Measurements from ENCODE around the gene MAMDC2.

Gene MAMDC2, protein sequence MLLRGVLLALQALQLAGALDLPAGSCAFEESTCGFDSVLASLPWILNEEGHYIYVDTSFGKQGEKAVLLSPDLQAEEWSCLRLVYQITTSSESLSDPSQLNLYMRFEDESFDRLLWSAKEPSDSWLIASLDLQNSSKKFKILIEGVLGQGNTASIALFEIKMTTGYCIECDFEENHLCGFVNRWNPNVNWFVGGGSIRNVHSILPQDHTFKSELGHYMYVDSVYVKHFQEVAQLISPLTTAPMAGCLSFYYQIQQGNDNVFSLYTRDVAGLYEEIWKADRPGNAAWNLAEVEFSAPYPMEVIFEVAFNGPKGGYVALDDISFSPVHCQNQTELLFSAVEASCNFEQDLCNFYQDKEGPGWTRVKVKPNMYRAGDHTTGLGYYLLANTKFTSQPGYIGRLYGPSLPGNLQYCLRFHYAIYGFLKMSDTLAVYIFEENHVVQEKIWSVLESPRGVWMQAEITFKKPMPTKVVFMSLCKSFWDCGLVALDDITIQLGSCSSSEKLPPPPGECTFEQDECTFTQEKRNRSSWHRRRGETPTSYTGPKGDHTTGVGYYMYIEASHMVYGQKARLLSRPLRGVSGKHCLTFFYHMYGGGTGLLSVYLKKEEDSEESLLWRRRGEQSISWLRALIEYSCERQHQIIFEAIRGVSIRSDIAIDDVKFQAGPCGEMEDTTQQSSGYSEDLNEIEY

DNA sequence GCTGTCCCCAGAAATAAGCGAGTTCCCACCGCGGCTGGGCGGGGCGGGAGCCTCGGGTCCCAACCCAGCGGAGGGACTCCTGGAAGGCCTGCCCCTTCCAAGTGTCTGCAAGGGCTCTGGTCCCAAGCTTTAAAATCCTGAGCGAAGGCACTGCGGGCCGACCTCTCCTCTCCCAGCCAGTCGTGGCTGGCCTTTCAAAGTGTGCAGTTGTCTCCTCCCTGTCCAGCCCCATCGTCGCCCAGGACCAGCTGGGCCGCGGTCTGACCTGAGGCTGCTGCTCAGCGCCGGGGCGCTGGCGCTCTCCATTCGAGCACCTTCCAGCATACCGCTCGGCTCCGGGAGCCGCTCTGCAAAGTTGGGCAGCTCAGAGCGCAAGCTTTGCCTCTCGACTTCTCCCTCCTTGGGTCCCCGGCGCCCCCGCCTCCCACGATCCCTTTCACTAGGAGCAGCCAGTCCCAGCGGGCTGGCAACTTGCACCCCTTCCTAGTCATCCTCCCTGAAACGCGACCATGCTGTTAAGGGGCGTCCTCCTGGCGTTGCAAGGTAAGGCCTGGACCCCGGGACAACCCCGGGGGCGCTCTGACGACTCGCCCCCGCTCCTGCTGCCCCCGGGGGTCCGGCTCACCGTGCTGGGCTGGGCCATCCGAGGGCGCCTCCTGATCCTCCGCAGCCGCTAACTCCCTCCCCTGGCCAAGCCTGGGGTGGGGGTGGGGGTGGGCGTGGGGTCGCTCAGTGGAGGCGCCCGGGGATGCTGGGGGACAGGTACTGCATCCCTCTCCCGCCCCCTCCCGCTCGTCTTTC, at the start of gene MAMDC2:
MAMDC2 (plus strand) TSS at position 160 of the 801 bp plus-strand sequence; CDS start at position 510, 350 bp downstream.
- DNase-seq: peak in 1 of 2 experiments; percentile 28

DNA sequence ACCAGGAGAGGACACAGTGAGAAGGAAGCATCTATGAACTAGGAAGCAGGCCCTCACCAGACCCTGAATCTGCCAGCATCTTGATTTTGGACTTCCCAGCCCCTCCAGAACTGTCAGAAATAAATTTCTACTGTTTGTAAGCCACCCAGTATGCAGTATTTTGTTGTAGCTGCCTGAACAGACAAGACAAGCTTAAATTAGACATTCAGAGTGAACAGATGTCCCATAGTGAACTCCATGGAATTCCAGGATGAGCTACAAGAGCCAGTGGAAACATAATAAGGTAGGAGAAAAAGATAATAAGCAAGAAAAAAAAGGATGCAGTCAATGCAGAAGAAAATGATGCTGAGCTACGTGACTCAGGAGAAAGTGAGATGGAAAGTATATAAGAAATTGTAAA, 47.8 kb upstream of the MAMDC2 start:
- no peak for DNase-seq

DNA sequence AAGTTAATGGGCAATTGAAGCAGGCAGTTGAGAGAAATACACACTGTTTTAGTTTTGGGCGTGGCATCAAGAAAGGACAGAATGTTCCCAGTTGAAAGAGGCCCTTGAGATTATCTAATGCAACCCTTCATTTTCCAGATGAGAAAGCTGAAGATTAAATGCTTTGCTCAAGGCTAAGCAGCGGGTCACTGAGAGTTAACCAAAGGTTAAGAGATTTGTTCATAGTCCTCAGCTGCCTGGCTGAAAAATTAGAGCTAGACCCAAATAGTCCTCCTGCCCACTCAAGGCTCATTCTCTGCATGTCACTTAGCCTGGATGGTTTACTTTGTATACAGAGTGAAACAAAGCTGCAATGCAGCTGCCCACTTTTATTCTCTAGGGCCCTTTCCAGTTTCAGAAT, 46.7 kb upstream of the MAMDC2 start:
- DNase-seq: no peak

DNA sequence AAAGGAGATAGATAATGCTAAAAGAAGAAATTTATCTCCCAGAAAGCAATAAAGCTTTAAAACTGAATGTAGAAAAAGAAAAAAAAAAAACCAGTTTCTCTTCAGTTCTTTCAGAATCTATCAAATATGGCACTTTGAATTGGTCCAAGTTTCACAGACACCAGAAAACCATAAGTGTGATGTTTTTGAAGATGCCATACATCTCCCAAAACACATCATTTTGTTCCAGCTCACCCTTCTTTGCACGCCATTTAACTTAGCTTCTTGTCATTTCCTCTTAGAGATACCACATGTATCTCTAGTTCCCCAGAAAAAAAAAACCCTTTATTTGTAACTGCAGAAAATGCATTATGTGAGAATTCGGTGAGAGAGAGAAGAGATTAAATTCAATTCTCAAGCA, 46.1 kb upstream of the MAMDC2 start:
- DNase-seq: no peak

DNA sequence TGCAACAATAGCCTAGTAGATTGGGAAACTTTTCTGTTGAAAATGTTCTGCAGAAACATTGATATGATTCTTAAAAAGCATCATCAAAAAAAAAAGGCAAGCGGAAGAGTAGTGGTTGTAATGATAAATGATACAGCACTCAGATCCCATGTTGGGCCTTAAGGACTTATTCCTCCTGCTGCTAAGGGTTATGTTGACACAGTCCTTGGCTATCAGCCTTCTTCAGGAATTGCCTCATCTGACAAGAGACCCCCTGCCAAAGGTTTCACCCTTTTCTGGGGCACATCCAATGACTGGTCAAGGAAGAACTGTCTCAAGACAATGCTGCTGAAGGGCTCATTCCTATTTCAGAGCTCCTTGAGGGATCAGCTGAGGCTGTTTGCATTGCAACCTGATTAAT, 44.3 kb upstream of the MAMDC2 start:
- DNase-seq: no peak

DNA sequence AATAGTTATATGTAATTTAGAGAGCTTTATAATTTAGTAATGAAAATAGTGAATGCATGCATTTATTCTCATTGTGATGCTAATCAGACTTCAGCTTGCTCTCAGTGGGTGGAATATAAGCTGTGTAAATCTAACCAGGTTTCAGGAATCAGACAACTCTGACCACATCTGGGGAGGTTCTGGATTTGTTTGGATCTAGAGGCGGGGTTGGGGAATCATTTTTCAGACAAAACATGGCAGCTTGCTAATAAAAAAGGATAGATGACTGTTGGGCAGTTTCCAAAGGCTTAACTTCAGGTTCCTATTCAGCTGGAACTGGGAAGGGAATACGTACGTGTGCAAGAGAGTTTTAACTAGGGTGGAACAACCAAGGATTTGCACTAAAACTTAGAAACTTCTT, 43.2 kb upstream of the MAMDC2 start:
- DNase-seq: no peak

DNA sequence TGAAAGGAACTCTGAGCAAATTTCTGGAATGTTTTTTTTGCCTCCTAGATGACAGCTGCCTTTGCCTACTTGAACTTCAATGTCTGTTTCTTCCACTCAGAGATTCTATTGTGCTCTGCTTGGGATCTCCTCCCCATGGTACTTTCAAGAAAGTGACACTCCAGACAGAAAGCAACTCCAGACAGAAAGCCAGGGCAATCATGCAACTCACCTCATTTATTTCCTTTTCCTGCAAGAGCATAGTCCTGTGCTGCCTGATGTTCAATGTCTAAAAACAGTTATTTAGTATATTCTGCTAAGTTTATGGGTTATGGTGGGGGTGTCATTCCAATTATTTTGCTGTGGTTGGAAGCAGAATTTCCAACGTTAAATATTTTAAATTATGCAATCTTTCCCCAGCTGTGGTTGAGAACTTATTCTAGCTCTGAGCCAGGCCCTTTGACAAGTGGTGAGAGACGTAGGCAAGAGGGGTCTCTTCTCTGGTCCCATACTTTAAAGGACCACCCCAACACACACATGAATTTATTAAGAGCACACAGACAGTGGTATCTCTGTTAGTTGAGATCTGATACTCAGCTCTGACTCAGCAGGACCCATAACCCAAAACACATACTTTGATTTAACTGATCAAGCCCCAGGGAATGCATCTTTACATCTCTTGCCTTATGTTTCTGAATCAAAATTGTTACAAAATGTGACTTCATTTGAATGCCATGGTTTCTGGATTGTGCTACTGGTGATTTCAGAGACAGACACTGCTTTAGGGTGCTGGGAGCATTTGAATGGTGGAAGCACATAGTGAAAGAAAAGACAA, 39.5 kb upstream of the MAMDC2 start:
- no peak for DNase-seq

DNA sequence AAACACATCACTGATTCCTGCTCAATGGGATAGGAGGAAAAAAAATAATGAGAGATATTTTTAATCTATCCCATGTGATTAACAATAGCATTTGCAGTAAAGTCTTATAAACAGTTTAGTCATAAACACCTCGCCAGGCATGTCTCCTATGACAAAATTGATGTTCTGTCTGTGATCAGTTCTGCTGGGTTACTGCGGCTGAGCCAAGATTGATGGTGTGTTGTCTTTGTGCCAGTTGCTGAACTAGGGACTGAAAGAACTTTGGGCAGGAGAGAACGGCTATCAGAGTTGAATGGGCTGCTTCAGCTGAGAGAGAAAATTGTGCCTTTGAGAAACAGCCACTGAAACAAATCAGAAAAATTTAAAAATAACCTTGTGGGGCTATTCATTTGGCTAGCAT, 37.3 kb upstream of the MAMDC2 start:
- no peak for DNase-seq

DNA sequence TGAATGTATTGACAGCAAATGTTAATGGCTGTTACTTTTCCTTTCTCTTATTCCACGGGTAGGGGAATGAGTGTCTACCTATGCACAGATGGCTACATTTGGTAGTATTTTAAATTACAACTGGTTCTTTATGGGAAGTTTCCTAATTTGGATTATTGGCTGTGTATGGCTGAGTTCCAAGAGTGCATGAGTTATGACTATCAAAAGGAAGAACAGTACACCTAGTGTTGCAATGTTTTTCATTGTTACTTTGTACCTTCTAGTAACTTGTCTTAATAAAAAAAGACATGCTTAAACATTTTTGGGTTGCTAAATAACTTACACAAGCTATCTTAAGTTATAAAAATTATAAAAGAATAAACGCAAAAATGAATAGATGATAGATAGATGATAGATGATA, 35.8 kb upstream of the MAMDC2 start:
- no peak for DNase-seq

DNA sequence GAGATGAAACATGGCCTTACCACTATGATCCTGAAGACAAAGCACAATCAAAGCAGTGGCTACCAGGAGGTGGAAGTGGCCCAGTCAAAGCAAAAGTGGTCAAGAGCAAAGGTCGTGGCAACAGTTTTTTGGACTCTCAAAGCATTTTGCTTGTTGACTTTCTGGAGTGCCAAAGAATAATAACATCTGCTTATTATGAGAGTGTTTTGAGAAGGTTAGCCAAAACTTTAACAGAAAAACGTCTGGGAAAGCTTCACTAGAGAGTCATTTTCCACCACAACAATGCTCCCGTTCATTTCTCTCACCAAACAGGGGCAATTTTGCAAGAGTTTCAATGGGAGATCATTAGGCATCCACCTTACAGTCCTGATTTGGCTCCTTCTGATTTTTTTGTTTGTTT, 33.6 kb upstream of the MAMDC2 start:
- DNase-seq: no peak

DNA sequence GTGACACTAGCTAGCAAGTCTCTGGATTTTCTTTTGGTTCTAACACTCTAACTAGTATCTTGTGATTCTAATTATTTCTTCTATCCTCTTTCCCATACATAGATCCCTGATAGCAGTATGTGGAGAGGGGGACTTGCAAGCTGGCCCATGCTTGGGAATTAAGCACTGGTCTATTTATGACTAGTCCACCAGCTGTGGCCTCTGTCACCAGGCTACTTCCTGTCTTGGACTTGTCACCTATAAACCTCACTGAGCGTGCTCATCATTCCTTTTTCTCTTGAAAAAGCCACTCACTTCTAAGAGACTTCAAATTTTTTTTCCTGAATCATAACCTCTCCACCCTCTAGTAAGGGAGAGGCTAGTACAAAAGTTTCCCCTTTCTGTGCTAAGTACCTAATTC, 32.3 kb upstream of the MAMDC2 start:
- no peak for DNase-seq

DNA sequence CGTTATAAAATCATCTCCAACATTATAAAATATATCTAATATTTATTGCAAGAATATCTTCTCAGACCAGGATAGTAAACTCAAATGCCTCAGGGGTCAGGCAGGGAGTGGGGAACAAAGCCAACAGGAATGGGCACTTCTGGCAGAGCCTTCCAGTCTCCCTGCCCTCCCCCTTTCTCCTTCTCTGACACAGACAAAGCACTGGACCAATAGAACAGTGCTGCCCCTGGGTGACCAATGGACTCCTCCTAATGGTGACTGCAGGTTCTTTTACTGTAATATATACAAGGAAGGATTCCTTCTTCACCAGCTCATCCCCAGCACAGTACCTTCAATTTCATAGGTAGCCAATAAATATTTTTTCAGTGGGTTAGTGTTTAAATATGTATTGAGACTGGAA, 31.1 kb upstream of the MAMDC2 start:
- no peak for DNase-seq

DNA sequence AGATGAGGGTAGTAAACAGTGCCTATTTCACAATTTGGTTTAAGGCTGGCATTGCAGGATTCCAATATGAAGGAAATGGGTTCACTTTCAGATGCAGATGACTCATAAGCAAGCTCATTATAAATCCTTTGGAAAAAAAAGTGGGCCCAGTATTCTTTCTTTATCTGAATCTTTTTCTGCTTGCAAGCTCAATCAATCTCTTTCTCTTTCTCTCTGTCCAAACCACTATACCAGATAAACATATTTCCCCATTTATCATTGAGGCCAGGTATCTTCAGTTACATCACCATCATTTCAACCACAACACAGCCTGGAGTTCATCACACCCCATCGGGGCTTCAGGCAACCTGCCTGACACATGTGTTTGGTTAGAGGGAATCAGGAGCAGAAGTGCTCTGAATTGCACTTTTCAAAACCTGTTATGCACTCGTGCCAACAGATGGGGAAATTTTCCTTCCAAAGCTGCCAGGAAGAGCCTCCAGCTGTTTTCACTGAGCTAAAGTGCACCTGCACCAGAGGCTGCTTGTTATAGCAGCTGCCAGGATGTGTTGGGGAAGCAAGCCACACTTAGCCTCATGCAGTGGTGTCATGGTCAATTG, 30.0 kb upstream of the MAMDC2 start:
- DNase-seq: no peak

DNA sequence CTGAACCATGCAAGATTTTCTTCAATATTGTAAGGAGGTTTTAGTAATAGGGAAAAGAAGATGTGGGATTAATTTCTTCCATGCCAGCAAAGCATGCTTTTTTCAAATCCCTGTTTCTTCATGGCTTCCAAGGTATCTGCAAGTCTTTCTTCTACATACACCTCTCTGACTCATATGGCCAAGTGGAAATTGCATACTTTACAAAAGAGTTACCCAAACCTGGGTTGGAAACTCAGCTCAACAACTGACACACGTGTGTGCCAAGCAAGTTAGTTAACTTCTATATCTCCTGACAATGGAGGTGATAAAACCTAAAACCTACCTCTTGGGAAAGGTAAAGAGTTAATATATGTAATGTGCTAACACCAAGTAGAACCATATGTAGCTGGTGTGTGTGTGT, 28.5 kb upstream of the MAMDC2 start:
- no peak for DNase-seq

DNA sequence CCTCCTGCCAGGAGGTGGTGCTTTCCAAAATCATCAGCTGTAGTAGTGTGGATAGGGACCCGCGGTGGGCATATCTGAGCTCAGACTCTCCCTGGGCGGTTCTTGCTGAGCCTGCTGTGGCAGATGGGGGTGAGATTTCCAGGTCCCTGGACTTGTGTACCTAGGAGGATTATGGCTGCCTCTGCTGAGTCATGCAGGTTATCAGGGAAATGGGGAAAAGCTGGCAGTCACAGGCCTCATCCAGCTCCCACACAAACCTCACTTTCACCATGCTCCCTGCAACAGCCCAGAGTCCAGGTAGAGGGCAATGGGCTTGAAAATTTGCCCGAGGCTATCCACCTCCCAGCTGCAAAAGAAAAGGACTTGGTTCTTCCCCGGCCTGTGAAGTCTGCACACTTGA, 23.4 kb upstream of the MAMDC2 start:
- no peak for DNase-seq

DNA sequence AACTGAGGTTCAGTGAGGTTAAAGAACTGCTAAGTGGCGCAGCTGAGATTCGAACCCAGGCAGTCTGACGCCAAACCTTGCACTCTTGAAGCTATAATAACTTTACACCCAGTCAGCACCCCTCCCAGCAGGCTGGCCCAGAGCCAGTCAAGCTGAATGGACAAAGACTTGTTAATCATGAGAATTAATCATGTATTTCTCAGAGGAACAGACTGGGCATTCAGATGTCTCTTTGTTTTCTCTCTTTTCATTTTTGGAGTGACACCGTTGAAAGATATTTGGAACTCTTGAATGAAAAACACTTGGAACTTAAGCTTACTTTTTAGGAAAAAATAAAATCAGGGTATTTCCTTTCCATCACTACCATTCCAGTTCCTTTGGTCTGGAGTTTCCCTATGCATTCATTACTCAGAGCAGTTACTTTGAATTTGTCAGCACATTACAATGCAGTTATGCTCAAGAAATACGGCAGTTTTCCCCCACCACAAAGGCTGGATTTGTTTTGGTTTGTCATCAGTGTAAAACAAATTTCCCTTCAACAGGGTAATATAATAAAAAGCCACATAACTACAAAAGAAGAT, 22.6 kb upstream of the MAMDC2 start:
- no peak for DNase-seq

DNA sequence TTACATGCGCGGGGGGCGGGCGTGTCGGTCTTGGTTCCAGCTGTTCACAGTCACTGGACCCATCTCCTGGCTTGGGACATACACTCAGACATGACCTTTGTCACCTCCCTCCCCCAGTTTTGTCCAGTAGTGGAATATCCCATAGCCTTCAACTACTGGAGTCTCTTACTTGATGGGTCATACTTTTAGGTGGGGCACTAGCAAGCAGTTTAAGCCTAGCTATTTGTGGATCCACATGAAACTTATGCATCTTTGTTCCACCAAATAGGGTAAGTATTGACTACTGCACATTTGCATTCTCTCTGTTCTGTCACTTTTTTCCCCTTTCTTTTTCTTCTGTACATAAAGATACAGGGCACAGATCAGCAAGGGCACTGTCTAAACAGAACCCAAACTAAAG, 15.4 kb upstream of the MAMDC2 start:
- no peak for DNase-seq

DNA sequence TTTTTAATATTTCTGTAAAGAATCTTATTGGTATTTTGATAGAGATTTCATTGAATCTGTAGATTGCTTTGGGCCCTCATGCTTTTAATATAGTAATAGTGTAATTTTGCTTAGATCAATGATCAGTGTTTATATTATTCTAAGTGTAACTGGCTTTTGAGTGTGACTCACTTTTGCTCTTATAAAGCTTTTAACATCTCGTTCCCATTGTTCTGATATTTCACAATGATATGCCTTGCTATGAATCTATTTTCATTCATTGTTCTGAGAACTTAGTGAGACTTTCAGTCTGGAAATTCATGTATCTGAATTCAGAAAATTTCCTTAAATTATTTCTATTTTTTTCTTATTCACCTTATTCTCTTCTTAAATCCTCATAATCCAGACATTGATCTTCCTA, 13.5 kb upstream of the MAMDC2 start:
- no peak for DNase-seq

DNA sequence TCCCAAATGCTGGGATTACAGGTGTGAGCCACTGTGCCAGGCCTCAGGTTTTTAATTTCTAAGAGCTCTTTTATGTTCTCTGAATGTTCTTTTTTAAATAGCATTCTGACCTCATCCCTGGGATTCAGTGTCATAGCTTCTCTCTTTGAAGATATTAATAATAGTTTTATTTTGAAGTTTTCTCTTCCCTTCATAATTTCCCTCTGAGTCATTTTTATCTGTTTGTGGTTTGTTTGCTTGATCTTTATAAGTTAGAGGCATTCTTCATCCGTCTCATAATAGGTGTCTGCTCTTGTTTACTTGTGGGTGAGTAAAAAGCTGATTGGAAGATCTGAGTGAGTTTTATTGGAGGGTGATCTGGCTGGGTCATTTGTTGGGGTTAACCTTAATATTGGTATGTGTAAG, 12.5 kb upstream of the MAMDC2 start:
- DNase-seq: no peak

DNA sequence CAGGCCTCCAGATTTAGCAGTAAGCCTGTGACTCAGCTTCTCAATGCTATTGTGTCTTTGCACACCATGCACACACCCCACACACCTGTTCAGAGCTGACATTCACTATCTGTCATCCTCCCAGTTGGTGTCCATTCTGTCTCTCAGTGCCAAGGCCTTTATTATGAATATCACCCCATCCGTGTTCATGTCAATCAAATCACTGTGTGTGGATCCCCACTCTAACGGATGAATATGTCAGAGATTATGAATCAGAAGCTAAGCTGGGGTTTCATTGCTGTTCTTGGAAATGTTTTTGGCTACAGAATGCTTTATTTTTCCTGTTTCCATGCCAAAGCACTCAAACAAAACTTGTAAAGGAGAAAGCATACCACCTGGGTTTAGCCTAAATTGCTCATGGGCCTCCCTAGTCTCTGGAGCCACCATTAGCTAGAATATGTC, 9.4 kb upstream of the MAMDC2 start:
- no peak for DNase-seq

DNA sequence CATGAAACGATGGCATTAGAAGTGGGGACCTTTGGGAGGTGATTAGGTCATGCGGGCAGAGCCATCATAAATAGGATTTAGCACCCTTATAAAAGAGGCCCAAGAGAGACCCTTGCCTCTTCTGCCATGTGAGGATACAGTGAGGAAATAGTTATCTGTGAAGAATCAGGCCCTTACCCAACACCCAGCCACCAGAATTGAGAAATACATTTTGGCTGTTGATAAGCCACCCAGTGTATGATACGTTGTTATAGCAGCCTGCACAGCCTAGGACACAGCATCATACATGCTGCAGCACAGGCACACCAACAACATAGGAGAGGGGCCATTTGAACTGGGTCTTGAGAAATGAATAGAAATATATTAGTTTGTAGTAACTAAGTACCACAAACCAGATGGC, 8.0 kb upstream of the MAMDC2 start:
- DNase-seq: no peak

DNA sequence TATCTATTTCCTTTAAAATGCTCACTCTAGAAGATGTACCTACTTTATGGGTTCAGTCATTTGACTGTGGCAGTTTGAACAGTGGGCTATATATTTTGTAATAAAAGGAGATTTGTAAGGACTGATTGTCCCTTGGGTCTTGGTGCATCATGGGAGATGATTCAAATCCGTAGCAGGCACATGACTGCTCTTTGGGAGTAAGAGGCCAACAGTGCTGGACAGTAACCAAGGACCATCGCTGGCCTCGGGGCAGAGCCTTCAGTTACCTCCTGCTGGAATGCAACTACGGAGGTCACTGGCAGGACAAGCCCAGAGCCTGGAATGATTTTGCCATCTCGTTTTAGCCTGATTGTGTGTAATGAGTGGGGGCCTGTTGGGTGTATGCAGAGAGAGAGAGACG, 7.0 kb upstream of the MAMDC2 start:
- DNase-seq: no peak

All from NCI-H526 (cell line).